ENCODE measurements around the gene FOXO1.

GRCh38 chr13:40558656-40559055 is 107.8 kb downstream of the FOXO1 start:
- TF ChIP-seq CTCF (IDR thresholded peaks at IDR 0.05; ENCODE audit: borderline replicate concordance, extremely low read depth, low read length, poor library complexity, severe bottlenecking) (no peak), EZH2 (IDR thresholded peaks at IDR 0.05; ENCODE audit: borderline replicate concordance, low read depth, low read length, severe bottlenecking) (no peak)

Data from DND-41 (cell line).